Measurements from ENCODE around the gene IGDCC3. TPM values are rescaled to one million over a fixed set of nuclear protein-coding genes. Genes with fewer than 3 reads are reported as not detected.

The IGDCC3 gene
- total RNA-seq, 2 donors from 2014 or later: 0.09 TPM; not detected in 1

DNA sequence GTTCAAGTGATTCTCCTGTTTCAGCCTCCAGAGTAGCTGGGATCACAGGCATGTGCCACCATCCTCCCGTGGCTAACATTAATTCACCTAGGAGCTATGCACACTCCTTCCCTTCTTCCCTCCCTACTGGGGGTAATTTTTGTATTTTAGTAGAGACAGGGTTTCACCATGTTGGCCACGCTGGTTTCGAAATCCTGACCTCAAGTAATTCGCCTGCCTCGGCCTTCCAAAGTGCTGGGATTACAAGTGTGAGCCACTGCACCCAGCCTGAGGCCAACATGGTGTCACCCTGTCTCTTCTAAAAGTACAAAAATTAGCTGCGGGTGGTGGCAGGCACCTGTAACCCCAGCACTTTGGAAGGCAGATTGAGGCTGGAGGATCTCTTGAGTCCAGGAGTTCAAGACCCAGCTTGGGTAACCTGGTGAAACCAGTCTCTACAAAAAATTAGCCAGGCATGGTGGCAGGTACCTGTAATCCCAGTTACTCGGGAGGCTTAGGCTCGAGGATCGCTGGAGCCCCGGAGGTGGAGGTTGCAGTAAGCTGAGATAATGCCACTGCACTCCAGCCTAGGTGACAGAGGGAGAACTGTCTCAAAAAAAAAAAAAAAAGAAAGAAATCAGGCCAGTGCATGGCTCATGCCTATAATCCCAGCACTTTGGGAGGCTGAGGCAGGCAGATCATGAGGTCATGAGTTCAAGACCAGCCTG lies 67.2 kb downstream of the IGDCC3 start:
- DNase-seq: no peak
- ATAC-seq: no peak
- intact Hi-C loops (cut with DNase I): no loop called here

DNA sequence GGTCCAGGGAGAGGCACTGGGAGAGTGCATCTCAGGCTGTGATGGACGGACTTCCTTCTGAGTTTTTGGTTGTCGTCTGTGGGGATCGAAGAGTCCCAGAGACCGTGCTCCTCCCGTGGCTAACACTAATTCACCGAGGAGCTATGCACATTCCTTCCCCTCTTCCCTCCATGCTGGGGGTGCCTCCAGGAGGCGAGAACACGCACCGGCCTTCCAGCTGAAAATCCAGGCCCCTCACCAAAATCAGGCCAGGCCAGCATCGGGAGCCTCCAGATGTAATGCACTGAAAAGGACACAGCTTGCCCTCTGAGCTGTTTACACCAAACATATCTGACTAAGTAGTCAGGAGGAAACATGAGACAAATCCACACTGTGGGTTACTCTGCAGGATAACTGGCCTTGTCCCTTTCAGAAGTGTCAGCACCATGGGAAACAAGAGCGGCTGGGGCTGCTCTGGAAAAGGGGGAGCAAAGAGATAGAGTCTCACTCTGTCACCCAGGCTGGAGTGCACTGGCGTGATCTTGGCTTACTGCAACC lies 67.9 kb downstream of the IGDCC3 start:
- intact Hi-C loops (cut with DNase I): no loop called here
- DNase-seq (no peak), ATAC-seq (no peak)

DNA sequence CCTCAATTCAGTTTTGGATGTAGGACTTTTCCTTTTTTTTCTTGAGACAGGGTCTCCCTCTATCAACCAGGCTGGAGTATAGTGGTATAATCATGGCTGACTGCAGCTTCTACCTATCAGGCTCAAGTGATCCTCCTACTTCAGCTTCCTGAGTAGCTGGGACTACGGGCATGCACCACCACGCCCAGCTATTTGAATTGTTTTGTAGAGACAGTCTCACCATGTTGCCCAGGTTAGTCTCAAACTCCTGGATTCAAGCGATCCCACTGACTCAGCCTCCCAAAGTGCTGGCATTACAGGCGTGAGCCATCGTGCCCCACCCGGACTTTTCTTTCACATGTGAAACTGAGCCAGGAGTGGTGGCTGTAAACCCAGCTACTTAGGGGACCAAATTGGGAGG lies 69.8 kb downstream of the IGDCC3 start:
- ATAC-seq: no peak
- intact Hi-C loops (cut with DNase I): no loop called here
- no peak for DNase-seq

DNA sequence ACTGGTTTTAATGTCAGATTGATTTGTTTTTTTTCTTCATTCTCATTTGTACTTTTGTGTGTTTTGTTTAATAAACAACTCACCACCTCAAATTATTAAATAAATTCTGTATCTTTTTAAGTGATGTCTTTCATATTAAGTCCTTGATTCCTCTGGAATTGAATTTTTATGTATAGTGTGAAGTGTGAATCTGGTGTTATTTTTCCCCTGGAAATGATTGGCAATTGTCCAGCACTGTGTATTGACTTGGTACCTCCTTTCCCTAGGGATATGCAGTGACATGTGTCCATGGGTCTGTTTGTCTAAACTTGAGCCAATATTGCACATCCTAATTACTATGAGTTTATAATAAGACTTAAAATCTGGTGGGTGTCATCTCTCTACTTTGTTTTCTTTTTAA lies 71.3 kb downstream of the IGDCC3 start:
- DNase-seq: no peak
- no peak for ATAC-seq
- intact Hi-C loops (cut with DNase I): no loop called here

DNA sequence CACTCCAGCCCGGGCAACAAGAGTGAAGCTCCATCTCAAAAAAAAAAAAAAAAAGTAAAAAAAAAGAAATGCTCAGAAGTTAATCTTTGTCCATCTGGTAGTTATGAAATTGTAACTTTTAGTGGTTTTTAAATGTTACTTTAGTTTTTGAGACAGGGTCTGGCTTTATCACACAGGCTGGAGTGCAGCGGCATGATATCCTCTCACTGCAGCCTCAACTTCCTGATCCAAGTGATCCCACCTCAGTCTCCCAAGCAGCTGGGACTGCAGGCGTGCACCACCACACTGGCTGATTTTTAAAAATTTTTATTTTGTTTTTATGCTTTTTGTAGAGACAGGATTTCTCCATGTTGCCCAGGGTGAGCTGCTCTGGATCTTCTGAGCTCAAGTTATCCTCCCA lies 72.0 kb downstream of the IGDCC3 start:
- intact Hi-C loops (cut with DNase I): no loop called here
- DNase-seq (no peak), ATAC-seq (no peak)

DNA sequence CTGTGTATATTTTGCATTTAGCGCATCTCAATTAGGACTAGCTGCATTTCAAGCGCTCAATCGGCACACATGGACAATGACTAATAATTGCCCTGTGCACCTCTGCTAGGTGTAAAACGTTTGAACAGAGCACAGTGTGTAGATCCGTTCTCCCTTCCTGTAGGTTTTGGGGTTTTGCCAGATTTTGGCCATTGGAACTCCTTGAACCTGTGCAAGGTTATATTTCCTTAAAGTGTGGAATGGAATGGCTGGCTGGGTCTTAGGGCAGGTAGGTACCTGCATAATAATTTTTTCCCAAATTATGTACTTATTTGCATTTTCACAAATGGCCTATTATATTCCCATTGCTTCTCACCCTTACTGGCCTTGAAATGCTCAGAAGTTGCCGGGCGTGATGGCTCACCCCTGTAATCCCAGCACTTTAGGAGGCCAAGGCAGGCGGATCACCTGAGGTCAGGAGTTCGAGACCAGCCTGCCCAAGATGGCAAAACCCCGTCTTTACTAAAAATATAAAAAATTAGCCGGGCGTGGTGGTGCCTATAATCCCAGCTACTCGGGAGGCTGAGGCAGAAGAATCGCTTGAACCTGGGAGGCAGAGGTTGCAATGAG lies 72.5 kb downstream of the IGDCC3 start:
- intact Hi-C loops (cut with DNase I): no loop called here
- peak in 1 of 2 donors; percentile 23 for ATAC-seq
- DNase-seq: no peak

DNA sequence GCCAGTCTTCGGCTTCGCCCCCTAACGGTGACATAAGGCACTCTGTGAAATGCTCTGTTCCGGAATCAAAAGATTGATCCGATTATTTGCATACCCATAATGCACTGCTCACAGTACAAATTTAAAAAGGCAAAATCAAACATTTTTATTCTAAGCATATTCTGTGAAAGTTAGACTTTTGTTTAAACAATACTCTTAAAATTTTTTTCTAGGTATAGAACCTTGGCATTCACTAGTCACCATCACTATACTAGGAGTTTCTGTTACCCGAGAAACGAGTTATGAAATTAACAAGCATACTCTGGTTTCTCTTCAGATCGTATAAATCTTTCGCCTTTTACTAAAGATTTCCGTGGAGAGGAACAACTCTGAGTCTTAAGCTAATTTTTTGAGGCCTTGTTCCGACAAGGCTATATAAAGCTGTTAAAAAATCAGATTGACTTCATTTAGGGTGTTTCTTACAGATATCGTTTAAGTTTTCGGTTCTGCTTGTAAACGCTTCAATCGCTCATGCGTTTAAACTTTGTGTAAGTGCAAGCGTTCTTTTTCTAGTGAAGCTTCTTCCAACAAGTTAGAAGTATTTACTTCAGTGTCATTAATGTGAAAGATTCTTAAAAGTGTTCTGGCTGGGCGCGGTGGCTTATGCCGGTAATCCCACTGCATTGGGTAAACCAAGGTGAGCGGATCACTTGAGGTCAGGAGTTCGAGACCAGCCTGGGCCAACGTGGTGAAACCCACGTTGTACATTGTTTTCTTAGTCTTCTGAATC lies 73.2 kb downstream of the IGDCC3 start, which contains the start of gene RNU5B-1:
TSS of gene RNU5B-1 (plus strand) at position 297 of the 769 bp plus-strand sequence.
- peak; percentile 91 for ATAC-seq
- intact Hi-C loops (cut with DNase I): no loop called here
- peak; percentile 76 for DNase-seq

DNA sequence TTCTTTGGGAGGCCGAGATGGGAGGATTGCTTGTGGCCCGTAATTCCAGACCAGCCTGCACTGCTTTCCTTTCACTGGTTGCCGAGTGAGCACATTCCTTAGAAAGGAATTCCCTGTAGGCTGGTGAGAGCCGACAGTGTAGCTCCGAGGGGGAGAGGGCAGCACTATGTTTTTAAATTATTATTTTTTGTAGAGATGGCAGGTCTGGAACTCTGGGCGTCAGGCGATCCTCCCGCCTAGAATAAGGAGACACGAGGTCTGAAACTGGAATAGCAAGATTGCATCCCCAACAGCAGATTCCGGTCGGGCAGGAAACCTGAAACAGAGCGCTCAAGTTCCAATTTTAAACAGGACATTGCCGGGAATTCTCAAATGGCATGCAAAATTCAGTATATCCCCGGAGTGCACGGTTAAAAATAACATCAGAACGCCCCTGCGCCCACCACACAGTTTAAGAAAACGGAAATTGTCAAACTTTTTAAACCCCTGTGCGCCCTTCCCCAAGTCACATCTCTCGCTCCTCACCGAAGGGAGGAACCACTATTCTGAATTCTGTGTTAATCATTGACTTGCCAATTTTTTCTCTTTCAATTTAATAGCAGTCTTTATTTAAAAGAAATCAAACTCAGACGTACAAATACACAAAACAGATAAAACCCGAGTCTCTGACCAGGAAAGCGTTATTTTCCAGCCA lies 74.0 kb downstream of the IGDCC3 start:
- ATAC-seq: peak; percentile 60 to 67
- intact Hi-C loops (cut with DNase I): no loop called here
- peak; percentile 47 for DNase-seq

DNA sequence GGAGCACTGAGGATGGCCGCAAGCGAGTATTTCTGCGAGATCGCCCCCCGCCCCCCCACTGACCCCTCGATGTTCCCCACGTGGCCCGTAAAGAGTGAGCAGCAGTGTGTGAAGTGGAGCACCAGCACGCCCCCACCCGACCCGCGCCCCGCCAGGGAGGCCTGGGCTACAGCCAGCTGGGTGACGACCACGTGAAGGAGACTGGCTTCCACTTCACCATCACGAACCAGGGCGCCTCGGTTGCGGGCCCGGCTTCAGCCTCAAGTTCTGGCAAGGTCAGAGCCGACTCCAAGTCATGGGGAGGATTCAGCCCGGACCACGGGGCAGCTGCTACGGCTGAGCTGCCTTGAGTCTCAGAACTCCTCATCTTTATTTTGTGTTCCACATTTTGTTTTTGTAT lies 75.7 kb downstream of the IGDCC3 start:
- ATAC-seq: no peak
- DNase-seq: no peak
- intact Hi-C loops (cut with DNase I): no loop called here

DNA sequence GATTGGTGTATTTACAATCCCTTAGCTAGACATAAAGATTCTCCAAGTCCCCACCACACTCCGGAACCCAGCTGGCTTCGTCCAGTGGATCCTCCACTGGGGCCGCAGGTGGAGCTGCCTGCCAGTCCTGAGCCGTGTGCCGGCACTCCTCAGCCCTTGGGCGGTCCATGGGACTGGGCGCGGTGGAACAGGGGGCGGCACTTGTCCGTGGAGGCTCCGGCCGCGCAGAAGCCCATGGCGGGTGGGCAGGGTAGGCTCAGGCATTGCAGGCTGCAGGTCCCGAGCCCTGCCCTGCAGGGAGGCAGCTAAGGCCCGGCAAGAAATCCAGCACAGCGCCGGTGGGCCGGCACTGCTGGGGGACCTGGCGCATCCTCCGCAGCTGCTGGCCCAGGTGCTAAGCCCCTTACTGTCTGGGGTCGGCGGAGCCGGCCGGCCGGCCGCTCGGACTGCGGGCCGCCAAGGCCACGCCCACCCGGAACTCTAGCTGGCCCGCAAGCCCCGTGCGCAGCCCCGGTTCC lies 76.8 kb downstream of the IGDCC3 start:
- DNase-seq: no peak
- intact Hi-C loops (cut with DNase I): no loop called here
- no peak for ATAC-seq

DNA sequence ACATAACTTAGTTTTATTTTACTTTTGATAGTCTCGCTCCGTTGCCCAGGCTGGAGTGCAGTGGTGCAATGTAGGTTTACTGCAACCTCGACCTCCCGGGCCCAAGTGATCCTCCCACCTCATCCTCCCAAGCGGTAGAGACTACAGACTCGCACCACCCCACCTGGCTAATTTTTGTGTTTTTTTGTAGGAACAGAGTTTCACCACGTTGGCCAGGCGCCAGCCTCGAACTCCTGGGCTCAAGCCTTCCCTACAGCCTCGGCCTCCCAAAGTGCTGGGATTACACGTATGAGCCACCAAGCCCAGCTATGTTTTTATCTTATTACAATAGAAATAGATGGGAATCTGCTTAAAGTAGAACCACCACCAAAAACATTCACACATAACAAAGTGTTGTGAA lies 79.1 kb downstream of the IGDCC3 start:
- intact Hi-C loops (cut with DNase I): no loop called here
- DNase-seq: no peak
- no peak for ATAC-seq

DNA sequence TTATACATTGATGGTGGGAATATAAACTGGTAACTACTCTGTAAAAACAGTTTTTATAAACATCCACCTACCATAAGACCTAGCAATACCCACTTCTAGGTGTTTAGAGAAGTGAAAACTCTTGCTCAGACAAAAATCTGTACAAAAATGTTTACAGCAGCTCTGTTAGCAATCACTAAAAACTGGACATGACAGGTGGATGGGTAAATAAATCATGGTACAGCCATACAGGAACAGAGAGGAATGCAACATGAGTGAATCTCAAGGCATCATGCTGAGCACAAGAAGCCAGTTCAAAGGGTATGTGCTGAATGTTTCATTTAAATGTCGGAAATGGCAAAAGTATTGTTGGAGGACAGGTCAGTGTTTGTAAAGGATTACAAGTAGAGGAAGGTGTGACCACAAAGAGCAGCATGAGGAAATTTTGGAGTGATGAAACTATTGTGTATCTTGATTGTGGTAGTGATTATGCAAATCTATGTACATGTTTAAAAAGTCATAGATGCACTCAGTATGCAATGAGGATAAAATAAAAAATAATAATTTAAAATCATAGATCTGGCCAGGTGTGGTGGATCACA lies 84.8 kb downstream of the IGDCC3 start:
- intact Hi-C loops (cut with DNase I): no loop called here
- ATAC-seq (no peak), DNase-seq (no peak)

DNA sequence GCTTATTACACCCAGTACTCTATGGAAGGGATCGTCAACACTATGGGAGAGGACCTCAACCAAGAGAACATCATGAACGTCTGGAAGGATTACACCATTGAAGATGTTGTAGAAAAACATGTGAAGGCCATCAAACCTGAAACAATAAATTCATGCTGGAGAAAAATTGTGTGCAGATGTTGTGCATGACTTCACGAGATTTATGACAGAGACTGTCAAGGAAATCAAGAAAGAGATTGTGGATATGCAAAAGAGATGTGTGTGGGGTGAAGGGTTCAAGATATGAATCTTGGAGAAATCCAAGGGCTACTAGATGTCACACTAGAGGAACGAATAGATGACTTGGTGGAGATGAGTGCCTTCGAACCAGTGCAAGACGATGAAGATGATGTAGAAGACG lies 87.6 kb downstream of the IGDCC3 start:
- no peak for ATAC-seq
- intact Hi-C loops (cut with DNase I): no loop called here

DNA sequence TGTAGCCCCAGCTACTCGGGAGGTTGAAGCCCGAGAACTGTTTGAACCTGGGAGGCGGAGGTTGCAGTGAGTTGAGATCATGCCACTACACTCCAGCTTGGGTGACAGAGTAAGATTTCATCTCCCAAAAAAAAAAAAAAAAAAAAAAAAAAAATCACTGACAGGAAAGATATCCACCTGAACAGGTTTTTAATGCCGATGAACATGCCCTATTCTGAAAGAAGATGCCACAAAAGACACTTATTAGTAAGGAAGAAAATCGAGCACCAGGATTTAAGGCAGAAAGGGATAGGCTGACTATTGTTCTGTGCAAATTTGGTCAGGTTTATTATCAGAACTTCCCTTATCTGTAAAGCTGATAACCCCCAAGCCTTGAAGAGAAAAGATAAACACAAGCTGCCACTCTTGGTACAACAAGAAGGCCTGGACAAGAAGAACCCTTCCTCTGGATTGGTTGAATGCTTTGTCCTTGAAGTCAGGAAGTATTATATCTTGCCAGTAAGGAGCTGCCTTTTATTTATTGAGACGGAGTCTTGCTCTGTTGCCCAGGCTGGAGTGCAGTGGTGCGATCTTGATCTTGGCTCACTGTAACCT lies 88.4 kb downstream of the IGDCC3 start:
- no peak for ATAC-seq
- no peak for DNase-seq
- intact Hi-C loops (cut with DNase I): no loop called here

More for the DNA sequence above, 87.6 kb downstream of the IGDCC3 start:
- no peak for DNase-seq

DNA sequence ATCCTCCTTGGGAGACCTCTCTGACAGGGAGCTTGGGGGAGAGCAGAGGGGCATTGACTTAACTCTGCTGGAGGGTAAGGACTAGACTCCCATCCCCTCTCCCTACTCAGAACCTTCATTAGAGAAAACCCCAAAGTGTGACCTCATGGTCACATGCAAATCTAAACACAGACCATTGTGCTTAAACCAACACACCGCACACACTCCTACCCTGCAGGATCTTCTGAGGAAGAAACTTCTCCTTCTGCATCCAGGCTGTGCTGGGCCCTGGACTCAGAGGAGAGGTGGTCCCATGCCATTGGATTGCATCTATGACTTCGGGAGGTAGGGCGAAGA lies 90.3 kb downstream of the IGDCC3 start:
- intact Hi-C loops (cut with DNase I): no loop called here
- DNase-seq (no peak), ATAC-seq (no peak)

DNA sequence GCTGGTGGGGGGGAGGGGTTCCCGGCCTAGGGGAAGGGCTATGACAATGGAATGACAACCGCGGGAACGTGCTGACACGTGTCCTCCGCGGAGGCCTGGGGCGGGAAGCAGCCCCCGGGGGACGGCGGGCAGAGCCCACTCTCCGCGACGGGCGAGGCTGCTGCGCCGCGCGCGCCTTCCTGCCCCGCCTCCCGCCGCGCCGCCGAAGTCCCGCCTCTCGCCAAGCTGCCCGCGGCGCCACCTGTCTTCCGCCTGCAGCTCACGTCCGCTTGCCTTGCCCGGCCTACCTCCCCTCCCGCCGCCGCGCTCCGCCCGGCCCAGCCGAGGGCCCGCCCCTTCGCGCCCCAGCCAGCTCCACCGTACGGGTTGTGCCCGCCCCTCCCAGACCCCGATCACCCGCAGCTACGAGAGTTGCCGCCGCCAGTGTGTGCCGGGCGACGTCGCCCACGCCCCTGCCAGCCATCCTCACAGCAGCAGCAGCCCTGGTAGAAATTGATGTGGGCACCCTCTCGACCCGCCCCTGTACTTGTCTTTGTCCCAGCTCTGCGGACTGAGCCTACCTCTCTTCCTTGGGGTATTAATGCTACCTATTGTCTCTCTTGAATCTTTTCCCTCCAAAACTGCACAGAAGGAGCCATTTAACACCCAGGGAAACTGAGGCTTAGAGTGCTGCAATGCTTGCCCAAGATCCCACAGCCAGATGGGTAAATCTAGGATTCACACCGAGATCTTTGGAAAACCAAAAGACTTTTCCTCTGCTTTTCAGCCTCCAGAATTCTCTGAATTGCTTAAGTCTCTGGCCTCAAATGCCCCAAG lies 90.9 kb downstream of the IGDCC3 start, which contains the start of gene PARP16:
TSS of gene PARP16 (minus strand) at position 180 of the 816 bp plus-strand sequence. CDS start 457 bp downstream, outside the sequence.
- ATAC-seq (peak; percentile 98), DNase-seq (peak; percentile 91)
- intact Hi-C loops (cut with DNase I): no loop called here

DNA sequence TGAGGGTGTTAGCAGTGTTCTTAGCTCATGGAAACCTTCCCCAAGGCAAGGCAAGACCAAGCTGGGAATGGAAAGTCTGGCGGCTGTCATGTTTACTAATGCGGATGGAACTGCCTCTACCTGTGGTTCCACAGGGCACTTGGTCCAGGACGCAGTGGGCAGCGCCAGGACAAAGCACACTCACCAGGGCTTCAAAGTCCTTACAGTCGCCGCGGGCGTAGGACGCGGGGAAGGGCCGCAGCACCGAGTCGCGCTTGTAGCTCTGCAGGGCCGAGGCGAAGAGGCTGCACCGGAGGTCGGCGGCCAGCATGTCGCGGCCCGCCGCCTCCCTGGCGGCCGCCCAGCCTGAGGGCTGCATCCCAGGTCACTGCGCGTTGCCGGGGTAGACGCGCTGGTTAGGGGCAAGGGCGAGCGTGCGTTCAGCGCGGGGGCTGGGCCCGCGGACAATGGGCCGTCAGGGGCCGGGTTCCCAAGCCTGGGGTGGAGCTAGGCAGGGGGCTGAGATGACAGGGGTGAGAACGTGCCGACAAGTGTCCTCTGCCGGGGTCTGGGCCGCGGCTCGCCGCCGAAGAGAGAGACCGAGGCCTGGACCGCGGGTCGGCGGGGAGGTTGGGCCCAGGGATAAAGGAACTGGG lies 91.6 kb downstream of the IGDCC3 start:
- DNase-seq: peak; percentile 52
- peak; percentile 50 to 69 for ATAC-seq
- intact Hi-C loops (cut with DNase I): no loop called here
